ENCODE measurements around the gene IFT43.

- TF ChIP-seq POLR2AphosphoS5 (IDR thresholded peaks at IDR 0.05; ENCODE audit: low read depth, low read length): no peak
- TF ChIP-seq REST (IDR thresholded peaks at IDR 0.05; ENCODE audit: insufficient read depth in 1 of 2, low read depth in 2 of 2, low read length in 2 of 2): no peak
- no peak for TF ChIP-seq TAF1 (IDR thresholded peaks at IDR 0.05; ENCODE audit: borderline replicate concordance, insufficient read depth, low read length)
- no peak for TF ChIP-seq SIN3A (IDR thresholded peaks at IDR 0.05; ENCODE audit: borderline replicate concordance, insufficient read depth, low read length)
Measured at GRCh38 chr14:75996488-75996887, 10.9 kb downstream of the IFT43 start.

Data from PFSK-1 (cell line).